Activated CD8-positive, alpha-beta memory T cell treated with anti-CD3 and anti-CD28 coated beads for 24 hours (primary cell): ENCODE measurements around the gene VAMP4.
A peak's percentile ranks its signal among the peaks of the same experiment; 100 is the strongest.

ENCODE experiments used
- DNase-seq: peaks from one replicate; pipeline ENCODE4 v3.0.0-alpha.2; 2020

The VAMP4 gene, protein sequence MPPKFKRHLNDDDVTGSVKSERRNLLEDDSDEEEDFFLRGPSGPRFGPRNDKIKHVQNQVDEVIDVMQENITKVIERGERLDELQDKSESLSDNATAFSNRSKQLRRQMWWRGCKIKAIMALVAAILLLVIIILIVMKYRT

DNA sequence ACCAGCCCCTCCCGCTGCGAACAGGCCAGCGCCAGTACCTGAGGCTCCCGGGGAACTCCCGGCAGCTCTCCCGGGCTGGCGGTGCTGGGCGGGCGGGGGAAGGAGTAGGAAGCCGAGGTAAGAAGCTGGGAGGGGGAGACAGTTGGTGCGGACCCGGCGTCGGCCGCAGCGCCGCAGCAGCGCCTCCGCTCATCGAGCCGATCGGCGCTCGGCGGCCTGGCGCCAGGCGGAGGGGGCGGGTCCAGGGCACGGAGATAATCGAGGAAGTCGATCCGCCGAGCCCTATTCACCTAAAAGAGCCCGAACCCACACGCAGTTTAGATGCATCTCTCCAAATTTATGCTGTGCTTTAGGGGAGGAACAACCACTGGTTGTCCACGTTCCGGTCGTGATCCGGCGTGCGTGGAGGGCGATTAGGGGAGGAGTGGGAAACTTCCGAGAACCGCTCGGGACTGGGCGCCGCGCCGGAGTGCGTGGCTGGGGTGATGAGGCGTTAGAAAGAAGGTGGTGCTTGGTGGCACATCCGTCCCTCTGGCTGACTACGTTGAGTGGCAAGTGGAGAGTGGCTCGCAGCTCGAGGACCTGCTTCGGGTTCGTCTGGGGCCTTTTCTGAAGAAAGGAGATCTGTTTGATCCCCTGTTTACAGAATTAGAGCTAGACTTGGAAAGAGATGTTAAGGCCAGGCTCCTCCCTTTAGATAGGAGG, at the start of gene VAMP4:
Gene VAMP4, minus strand, starts transcription at position 194 of the 705 bp plus-strand sequence. CDS start 3,651 bp downstream, outside the sequence.
- DNase-seq: peak; percentile 93

DNA sequence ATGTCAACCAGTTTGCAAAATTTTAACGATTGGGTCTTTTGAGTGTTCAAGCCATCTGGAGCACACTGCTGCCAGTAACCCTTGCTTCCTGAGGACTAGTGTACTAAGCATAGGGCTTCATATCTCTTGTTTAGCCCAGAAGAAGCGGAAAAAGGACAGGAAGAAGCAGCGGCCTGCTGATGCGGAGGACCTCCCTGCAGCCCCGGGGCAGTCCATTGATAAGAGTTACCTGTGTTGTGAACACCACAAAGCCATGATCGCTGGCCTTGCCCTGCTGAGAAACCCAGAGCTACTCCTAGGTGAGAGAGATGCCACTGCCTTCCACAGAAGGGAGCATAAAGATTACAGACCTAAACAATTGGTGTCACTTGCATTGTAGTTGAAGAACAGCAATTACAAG, 48.5 kb upstream of the VAMP4 start:
- DNase-seq: no peak

DNA sequence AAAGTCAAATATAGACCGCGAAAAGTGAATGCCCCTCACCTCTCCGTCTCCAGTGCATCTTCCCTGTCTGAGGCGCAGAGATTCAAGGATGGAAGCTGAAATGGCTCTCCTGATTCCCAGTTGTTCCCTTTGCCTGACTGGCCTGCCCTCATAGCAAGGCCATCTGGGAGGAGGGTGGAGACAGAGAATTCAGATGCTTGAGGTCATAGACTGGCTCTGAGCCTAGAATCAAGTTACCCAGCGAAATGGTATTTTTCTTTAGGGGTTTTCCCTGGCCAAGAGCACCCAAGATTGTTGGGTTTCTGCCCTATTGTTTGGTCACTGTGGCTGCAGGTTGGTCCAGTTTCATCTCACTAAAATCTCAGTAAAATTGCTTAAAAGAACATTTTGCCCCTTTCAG, 46.8 kb upstream of the VAMP4 start:
- DNase-seq: no peak

DNA sequence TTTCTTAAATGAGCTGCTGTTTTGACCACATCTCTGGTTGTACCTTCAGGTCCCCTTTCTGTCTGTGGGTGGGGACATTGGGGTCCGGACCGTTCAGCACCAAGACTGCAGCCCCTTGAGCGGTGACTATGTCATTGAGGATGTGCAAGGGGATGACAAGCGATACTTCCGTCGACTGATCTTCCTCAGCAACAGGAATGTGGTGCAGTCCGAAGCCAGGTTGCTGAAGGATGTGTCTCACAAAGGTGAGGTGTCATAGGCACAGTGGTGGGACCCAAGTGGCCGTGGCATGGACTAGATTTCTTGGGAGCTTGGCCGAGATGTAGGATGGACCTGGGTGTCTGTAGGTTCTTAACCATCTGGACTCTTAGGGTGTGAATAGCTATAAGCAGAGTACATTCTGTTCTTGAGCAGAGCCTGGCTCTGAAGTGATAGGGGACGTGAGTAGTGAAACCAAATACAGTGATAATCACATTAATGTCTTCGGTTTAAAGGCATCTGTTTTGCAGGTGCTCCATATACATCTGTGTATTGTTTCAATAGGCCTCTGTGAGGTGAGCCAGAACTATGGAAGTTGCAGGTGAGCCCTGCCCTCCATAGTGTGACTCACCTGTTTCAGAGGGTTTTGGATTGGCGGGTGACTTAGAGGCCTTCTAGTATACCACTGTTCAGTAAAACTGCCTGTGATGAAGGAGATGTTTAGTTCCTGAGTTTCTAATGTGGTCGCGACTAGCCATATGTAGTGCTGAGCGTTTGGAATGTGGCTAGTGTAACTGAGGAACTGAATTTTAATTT, 46.0 kb upstream of the VAMP4 start:
- no peak for DNase-seq

DNA sequence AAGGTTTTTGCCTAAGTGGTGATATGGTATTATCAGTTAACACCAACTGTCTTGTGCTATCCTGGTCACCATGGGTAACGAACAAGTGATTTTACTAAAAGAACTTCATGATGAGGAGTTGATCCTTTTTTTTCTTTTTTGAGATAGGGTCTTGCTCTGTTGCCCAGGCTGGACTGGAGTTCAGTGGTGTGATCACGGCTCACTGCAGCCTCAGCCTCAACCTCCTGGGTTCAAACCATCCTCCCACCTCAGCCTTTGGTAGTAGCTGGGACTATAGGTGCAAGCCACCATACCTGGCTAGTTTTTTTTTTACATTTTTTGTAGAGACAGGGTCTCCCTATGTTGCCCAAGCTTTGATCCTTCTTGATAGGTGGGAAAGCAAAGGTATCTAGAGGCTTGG, 44.7 kb upstream of the VAMP4 start:
- DNase-seq: no peak

DNA sequence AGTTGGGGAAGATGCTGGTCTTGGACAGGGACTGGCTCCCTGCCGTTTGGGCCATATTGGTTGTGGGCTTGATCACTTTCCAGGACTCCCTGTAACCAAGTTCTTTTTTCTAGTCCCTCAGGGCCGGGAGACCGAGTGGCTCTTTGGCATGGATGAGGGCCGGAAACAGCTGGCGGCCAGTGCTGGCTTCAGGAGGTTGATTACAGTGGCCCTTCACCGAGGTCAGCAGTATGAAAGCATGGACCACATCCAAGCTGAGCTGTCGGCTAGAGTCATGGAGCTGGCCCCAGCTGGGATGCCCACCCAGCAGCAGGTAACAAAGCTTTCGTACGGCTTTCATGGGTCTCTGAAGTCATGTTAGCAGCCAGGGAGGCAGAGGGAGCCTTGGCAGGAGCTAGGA, 43.9 kb upstream of the VAMP4 start:
- DNase-seq: no peak

DNA sequence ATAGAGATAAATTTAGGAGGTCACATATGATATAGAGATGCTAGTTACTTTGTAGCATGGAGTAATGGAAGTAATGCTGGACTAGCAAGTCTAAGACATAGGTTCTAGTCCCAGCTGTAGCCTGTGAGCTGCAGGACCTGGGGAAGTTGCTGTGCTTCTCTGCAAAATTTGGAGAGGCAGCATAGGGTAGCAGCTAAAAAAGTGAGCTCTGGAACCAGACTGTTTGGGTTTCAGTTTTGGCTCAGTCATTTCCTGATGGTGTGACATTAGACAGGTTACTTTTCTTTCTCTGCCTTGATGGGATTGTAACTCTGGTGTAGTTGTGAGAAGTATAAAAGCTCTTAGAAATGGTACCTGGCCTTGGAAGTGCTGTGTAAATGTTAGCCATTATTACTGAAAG, 42.9 kb upstream of the VAMP4 start:
- no peak for DNase-seq

DNA sequence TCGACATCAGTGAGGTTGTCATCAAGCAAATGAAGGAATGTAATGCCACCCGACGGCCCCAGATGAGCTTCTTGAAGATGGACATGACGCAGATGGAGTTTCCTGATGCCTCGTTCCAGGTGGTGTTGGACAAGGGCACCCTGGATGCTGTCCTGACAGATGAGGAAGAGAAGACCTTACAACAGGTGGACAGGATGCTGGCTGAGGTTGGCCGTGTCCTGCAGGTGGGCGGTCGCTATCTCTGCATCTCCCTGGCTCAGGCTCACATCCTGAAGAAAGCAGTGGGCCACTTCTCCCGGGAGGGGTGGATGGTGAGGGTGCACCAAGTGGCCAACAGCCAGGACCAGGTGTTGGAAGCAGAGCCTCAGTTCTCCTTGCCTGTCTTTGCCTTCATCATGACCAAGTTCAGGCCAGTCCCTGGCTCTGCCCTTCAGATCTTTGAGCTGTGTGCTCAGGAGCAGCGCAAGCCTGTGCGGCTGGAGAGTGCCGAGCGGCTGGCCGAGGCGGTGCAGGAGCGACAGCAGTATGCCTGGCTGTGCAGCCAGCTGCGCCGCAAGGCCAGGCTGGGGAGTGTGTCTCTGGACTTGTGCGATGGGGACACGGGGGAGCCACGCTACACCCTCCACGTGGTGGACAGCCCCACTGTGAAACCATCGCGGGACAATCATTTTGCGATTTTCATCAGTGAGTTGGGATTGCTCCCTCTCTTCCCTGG, 42.1 kb upstream of the VAMP4 start:
- no peak for DNase-seq

DNA sequence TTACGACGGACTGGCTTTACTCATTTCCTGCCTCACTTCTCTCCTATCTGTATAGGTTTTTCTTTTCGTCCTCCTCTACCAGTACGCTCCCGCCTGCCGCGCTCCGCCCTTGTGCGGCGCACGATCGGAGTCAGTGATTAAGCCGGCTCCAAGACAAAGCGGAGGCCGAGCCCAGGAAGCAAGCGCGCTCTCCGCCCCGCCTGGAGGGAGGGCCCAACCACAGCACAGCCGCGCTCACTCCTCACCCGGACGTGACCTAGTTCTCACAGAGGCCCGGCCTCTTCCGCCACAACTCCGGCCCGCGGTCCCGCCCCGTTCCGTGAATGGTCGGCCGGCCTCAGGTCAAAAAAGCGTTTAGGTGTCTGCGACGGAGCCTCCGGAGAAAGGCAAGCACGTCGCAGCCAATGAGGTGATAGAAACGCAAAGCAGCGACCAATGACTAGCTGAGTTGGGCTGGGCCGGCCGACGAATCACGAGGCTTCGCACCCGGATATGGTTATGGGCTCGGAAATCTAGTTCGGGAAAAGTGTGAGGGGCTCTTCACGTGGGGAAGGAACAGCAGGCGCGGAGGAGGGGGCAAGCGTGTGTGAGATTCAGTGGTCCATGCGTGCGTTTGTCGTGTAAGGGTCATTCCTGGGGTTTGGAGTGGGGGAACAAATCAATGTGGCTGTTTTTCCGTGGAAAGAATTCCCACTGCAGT, 39.5 kb upstream of the VAMP4 start, which contains the start of gene METTL13:
Gene METTL13, plus strand, starts transcription at position 485 of the 700 bp plus-strand sequence. CDS start 308 bp downstream, outside the sequence.
- peak; percentile 97 for DNase-seq

DNA sequence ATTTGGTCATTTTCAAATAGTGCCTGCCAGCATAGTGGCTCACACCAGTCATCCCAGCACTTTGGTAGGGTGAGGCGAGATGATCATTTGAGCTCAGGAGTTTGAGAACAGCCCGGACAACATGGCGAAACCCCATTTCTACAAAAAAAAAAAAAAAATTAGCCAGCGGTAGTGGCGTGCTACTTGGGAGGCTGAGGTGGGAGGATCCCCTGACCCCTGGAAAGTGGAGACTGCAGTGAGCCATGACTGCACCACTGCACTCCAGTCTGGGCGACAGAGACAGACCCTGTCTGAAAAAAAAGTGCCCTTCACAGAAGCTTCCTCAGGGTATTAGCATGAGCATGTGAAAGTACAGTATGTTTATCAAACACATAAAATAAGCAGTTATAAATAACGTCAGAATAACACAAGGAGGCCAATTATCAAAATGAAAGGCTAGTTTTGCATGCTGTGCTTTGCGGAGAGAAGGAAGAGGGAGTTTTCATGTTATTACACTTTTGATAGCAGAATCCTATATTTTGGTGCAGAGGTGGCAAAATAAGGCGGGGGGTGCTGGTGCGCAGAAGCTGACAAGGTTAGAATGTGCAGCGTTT, 38.8 kb upstream of the VAMP4 start:
- no peak for DNase-seq

DNA sequence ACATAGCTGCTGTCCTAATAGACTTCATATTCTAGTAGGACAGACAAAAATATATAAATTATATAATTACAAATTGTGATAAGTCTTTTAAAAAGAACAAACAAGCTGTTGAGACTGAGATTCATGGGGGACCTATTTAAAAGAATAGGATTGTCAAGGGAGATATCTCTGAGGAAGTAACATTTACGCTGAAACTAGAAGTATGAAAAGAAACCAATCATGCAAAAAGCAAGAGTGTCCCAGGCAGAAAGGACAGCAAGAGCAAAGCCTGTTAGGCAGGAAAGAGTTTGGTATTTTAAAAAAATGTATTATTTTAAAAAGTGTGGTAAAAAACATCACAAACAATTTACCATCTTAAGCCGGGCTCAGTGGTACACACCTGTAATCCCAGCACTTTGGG, 30.4 kb upstream of the VAMP4 start:
- DNase-seq: no peak

DNA sequence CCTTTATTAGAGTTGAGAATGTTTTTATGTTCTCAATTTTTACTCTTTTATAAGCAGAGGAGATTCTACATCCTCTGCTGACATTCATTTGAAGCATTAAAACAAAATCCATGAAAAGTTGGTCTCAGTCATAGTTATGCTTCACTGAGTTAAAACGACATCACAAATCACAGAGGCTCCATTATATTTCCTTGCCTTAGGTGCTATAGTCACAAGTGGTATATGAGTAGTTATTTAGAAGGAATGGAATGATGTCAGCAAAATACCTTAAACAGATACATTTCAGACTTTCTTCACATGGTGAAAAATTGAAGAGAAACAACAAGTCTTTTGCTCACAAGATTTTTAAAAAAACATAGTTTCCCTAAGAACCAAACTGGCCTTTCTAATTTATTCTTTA, 27.9 kb upstream of the VAMP4 start:
- DNase-seq: no peak

DNA sequence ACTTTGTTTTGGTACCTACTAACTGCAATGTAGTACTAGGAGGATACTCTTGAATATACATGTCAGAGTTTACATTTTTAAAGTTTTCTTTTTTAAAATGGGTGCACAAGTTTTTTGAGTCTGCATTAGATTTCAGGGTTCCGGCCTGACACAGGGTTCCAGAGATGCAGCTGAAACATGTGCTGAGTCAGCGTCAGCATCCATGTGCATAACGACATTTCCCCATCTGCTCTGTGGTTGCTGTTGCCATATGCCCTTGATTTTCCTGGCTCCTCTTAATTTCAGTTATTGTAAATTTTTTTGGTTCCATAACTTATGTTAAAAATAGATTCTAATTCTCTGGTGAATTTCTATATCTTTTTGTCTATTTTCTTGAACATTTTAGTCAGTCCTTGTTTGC, 27.3 kb upstream of the VAMP4 start:
- DNase-seq: no peak

DNA sequence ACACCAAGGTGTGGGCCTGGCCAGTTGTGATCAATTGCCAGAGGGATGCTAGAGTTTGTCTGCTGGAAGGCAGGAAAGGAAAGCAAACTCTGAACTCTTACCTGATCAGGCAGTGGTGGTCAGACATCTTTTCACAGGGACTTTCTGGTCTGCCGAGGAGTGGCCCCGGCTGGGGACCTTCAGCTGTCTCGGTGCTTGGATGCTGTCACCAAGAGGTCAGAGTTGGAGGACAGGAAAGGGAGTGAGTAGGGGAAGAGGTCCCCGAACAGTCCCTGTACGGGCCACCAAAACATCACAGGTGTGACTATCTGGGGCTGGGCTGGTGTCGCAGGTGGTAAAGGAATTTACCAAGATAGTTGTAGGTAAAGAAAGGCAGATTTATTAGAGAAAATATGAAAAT, 21.9 kb upstream of the VAMP4 start:
- DNase-seq: no peak

DNA sequence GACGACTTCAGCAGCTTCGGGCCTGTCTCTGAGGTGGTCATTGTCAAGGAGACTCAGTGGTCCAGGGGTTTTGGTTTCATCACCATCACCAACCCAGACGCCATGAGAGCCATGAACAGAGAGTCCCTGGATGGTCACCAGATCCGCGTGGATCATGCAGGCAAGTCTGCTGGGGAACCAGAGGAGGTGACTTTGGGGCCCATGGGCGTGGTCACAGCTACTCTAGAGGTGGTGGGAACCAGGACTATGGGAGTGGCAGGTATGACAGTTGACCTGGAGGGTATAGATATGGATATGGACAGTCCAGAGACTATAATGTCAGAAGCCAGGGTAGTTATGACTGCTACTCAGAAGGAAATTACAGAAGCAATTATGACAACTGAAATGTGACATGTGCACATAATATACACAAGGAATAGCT, 20.3 kb upstream of the VAMP4 start:
- DNase-seq: no peak

DNA sequence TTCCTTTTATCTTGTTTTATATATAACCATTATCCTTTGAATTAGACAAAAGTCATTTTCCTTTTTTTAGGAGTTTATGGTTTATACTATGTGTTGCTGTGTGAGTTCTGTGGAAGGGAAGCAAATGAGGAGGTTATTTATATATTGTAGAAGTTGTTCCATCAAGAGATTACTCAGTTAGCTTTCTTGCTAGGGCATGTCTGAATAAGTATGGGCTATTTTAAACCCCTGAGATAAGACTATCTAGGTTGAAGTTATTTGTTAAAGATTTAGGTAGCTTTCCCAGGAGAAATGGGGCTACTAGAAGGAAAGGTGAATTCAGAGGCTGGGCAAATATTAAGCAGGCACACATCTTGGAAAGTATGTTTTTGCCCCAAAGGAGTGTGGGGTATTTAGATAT, 16.1 kb upstream of the VAMP4 start:
- no peak for DNase-seq

DNA sequence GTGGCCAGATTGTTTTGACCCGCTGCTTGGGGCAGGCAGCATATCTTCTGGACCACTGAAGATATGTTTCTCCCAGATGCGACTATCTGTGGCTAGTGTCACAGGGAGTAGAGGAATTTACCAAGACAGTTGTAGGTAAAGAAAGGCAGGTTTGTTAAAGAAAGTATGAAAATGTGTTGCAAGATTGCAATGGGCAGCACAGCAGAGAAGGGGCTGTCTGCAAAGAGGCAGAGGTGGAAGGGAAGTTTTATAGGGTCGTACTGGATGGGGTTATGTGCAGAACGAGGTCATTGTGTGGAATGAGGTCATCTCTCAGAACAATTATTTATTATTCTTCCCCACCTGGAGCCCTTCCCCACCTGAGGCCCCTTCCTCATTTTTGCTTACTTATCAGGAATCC, 15.0 kb upstream of the VAMP4 start:
- no peak for DNase-seq

DNA sequence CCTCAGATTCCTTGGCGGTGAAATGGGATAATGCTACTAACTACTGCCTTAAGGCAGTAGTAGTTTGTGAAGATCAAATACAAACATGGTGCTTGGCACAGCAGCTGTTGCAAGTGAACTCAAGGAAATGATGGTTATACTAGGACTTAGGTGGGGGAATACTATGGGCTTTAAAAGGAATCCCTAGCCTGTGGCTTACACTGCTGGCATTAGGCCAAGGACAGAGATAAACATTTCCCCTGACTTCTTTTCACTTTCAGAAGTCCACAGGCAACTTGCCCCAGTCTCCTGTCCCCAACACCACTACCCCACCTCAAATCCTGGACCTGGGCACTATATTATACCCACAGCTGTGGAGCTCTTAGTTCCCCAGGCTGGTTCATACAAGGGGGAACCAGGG, 13.1 kb upstream of the VAMP4 start:
- no peak for DNase-seq

DNA sequence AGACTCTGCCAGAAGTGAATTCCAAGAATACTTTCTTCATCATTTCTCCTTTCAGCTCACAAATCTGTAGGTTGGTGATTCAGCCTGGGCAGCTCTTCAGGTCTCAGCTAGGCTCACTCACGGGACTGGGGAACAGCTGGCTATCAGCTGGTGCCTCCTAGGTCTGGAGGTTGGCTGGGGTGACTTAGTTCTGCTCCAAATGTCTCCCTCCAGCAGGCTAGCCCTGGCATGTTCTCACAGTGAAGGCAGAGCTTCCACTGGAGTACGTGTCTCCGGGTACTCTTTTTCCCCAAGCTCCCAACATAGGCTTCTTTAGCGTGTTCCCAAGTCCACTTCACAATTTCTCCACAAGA, 12.5 kb upstream of the VAMP4 start:
- no peak for DNase-seq

DNA sequence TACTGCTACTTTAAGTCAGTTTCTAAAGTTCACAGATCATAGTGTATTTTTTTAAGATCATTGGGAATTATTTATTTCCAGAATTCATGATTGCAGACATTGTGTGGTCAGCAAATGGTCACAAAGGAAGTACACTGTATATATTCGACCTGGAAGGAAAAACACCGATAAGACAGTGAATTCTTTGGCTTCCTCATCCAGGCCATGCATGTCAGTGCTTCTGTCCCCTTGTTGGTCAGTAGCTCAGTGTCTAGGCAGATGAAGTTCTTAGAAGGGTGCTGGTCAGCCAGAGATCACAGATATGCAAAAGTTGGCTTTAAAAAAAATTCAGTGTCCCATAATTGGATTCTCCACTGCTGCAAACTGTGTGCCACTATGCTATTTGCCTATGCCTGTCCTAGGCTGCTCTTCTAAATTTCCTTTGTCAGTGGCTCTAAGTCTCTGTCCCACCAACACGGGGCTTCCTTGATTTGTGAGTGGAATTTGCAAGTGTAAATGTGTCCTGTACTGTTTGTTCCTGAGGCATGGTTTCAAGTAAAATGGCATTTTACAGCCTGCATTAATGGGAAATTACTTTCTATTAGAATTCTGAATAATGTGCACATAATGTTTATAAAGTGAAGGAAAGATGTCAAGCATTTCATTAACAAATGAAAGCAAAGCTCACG, 12.0 kb upstream of the VAMP4 start:
- no peak for DNase-seq

DNA sequence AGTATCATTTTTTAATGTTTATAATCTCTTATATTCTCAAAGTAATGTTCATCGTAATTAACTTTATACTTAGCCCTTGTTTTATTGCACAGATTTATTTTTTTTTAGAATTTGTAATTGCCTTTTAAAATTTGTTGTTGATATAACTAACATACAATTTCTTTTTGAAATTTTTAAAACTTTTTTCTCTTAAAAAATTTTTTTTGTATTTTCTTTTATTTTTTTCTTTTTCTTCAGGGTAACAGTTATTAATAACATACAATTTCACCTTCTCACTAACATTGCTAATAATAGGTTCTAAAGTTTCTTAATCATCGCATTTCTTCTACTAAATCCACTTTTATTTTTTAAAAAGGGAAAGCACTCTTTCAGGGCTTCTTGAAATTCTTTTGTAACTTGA, 11.3 kb upstream of the VAMP4 start:
- DNase-seq: no peak

DNA sequence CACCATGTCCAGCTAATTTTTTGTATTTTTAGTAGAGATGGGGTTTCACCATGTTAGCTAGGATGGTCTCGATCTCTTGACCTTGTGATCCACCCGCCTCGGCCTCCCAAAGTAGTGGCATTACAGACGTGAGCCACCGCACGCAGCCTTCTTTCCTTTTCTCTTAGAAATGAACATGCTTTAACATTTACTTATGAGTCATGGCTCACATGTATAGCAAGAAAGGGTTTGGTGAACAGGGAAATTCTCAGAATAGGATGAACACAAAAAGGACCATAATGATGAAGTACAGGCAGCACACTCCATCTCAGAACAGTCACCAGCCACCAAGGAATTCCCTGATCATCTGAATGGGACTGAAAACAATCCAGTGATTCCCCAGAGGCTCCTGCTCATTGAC, 9.4 kb upstream of the VAMP4 start:
- DNase-seq: no peak
